SK-N-SH (cell line): Measurements from ENCODE around the gene ANKMY1. TPM values are rescaled to one million over a fixed set of nuclear protein-coding genes. Genes with fewer than 3 reads are reported as not detected.

ENCODE experiments used
- CTCF ChIA-PET: fragments of 300-600, 350-600 bp; formaldehyde crosslinking; extraction: SDS; loops from one replicate; lab custom pipeline; 2021; lab: Yijun Ruan, JAX
- POLR2A ChIA-PET: fragments of 350-600 bp; sonication (Branson Sonifier 250); formaldehyde crosslinking; extraction: SDS; loops from one replicate; lab custom pipeline; 2020; ENCODE audit warnings: antibody characterized with exemption, inconsistent platforms; lab: Yijun Ruan, JAX
- DNase-seq: peaks from one replicate; pipeline ENCODE4 v3.0.0; 2012
- H2AFZ ChIP-seq: fragments of 200-600 bp; sonication (generic); 2 replicates; pipeline ENCODE4 v1.8.1; 2016; ENCODE audit warnings: antibody characterized with exemption, mild to moderate bottlenecking, low read depth
- H3F3A ChIP-seq: fragments of 200-600 bp; sonication (generic); replicated peaks from 2 replicates; pipeline ENCODE3; 2016; ENCODE audit warnings: antibody characterized with exemption, mild to moderate bottlenecking; ENCODE audit not compliant: insufficient read depth
- H3K27ac ChIP-seq, 2 experiments: fragments of 200-500 bp in 1 of 2; fragments of 200-600 bp in 1 of 2; sonication (Bioruptor generic) in 1 of 2; sonication (generic), shearing (Covaris generic) in 1 of 2; 2 replicates each; pipeline versions ENCODE4 v1.5.1 to v1.6.1; 2014 to 2016; ENCODE audit warnings: low read depth in 2 of 2, inconsistent platforms in 1 of 2, low read length in 1 of 2, mild to moderate bottlenecking in 1 of 2, mixed read lengths in 1 of 2
- H3K27me3 ChIP-seq: fragments of 200-600 bp; sonication (generic), shearing (Covaris generic); 2 replicates; pipeline ENCODE4 v1.6.1; 2016; ENCODE audit warnings: mixed run types; ENCODE audit not compliant: insufficient read depth
- H3K36me3 ChIP-seq, 2 experiments: fragments of 200-500 bp in 1 of 2; fragments of 200-600 bp in 1 of 2; sonication (Bioruptor generic) in 1 of 2; sonication (generic) in 1 of 2; replicated peaks in 1 of 2; 2 replicates each; pipeline versions ENCODE3 to v1.5.1; 2014 to 2016; ENCODE audit warnings: low read length in 1 of 2, mild to moderate bottlenecking in 1 of 2; ENCODE audit not compliant: insufficient read depth in 2 of 2, control insufficient read depth in 1 of 2
- H3K4me1 ChIP-seq, 2 experiments: fragments of 200-500 bp in 1 of 2; fragments of 200-600 bp in 1 of 2; sonication (Bioruptor generic) in 1 of 2; sonication (generic), shearing (Covaris generic) in 1 of 2; 2 replicates each; pipeline versions ENCODE4 v1.5.1 to v1.6.1; 2014 to 2016; ENCODE audit warnings: low read depth in 1 of 2, low read length in 1 of 2, mixed run types in 1 of 2; ENCODE audit not compliant: insufficient read depth in 2 of 2, control insufficient read depth in 1 of 2
- H3K4me2 ChIP-seq: fragments of 200-600 bp; sonication (generic), shearing (Covaris generic); 2 replicates; pipeline ENCODE4 v1.6.1; 2017; ENCODE audit warnings: mixed run types
- H3K4me3 ChIP-seq, 2 experiments: fragments of 200-500 bp in 1 of 2; fragments of 200-600 bp in 1 of 2; sonication (Bioruptor generic) in 1 of 2; sonication (generic), shearing (Covaris generic) in 1 of 2; 2 replicates each; pipeline versions ENCODE4 v1.5.1 to v1.8.1; 2014 to 2016; ENCODE audit warnings: low read depth in 2 of 2, inconsistent platforms in 1 of 2, low read length in 1 of 2, mild to moderate bottlenecking in 1 of 2, mixed read lengths in 1 of 2, moderate library complexity in 1 of 2
- H3K79me2 ChIP-seq: fragments of 200-600 bp; sonication (generic); 2 replicates; pipeline ENCODE4 v1.8.1; 2017; ENCODE audit warnings: mild to moderate bottlenecking; ENCODE audit not compliant: insufficient read depth
- H3K9ac ChIP-seq: fragments of 200-600 bp; sonication (generic); 2 replicates; pipeline ENCODE4 v1.6.1; 2017; ENCODE audit warnings: mixed run types
- H3K9me2 ChIP-seq: fragments of 200-600 bp; sonication (generic); 2 replicates; pipeline ENCODE4 v1.6.1; 2017; ENCODE audit warnings: mixed run types
- H3K9me3 ChIP-seq: fragments of 200-600 bp; sonication (generic); 2 replicates; pipeline ENCODE4 v1.6.1; 2017; ENCODE audit warnings: mixed run types, mild to moderate bottlenecking, moderate library complexity
- H4K20me1 ChIP-seq: fragments of 200-600 bp; sonication (generic); 2 replicates; pipeline ENCODE4 v1.6.1; 2017; ENCODE audit warnings: mild to moderate bottlenecking, mixed run types; ENCODE audit not compliant: insufficient read depth
- ELF1 ChIP-seq: IDR thresholded peaks from 2 replicates; pipeline ENCODE4 v1.4.0; 2012
- EP300 ChIP-seq, 2 experiments: IDR thresholded peaks; 2 replicates each; pipeline versions ENCODE4 v1.4.0 to v1.6.1; 2012; ENCODE audit warnings: borderline replicate concordance in 1 of 2, low read depth in 1 of 2, low read length in 1 of 2
- EZH2phosphoT487 ChIP-seq: fragments of 200-600 bp; sonication (generic); IDR thresholded peaks from 2 replicates; pipeline ENCODE4 v1.6.1; 2017; ENCODE audit warnings: low read depth, mixed run types, mild to moderate bottlenecking, antibody characterized with exemption, moderate library complexity, borderline replicate concordance
- FOSL2 ChIP-seq: IDR thresholded peaks from 2 replicates; pipeline ENCODE4 v1.4.0; 2012; ENCODE audit warnings: low read depth, mild to moderate bottlenecking, moderate library complexity, borderline replicate concordance
- FOXJ3 ChIP-seq: sonication (generic); formaldehyde crosslinking; IDR thresholded peaks from 2 replicates; pipeline ENCODE4 v1.5.1; 2020; ENCODE audit warnings: mild to moderate bottlenecking, missing genetic modification reagents
- GABPA ChIP-seq: IDR thresholded peaks from 2 replicates; pipeline ENCODE4 v1.4.0; 2012; ENCODE audit warnings: low read depth, mild to moderate bottlenecking
- MXI1 ChIP-seq: IDR thresholded peaks from 2 replicates; pipeline ENCODE4 v1.6.1; 2012; ENCODE audit warnings: mild to moderate bottlenecking, low read depth, low read length, improper control_type of control experiment
- PBX3 ChIP-seq: IDR thresholded peaks from 2 replicates; pipeline ENCODE4; 2012
- POLR2AphosphoS5 ChIP-seq: IDR thresholded peaks from 2 replicates; pipeline ENCODE4 v1.6.1; 2012; ENCODE audit warnings: low read depth, low read length
- RXRA ChIP-seq: IDR thresholded peaks from 2 replicates; pipeline ENCODE4 v1.4.0; 2012; ENCODE audit warnings: low read depth, mild to moderate bottlenecking, borderline replicate concordance
- TAF1 ChIP-seq: IDR thresholded peaks from 2 replicates; pipeline ENCODE4 v1.6.1; 2012; ENCODE audit warnings: low read depth, mild to moderate bottlenecking, low read length, moderate library complexity, borderline replicate concordance
- YY1 ChIP-seq: IDR thresholded peaks from 2 replicates; pipeline ENCODE4 v1.4.0; 2012; ENCODE audit warnings: low read depth, mild to moderate bottlenecking
- WGBS: methylation state at CpG from one replicate; pipeline ENCODE4 v1.1.6; 2017; ENCODE audit warnings: low lambda C conversion rate; 5-methylcytosine and 5-hydroxymethylcytosine counted together
- polyA plus RNA-seq, 3 experiments: library from polyadenylated mRNA; depleted of rRNA; stranded (reverse); fragments of >200 nt; gene quantifications; 2 replicates each; pipeline ENCODE4 v1.2.3, GENCODE V29; 2012
- TF ChIP-seq, protein P1 (sequence below): IDR thresholded peaks from 2 replicates; pipeline ENCODE4 v1.6.1; 2012; ENCODE audit warnings: mild to moderate bottlenecking, low read depth, low read length, moderate library complexity
- TF ChIP-seq, protein P2 (sequence below): fragments of 200-600 bp; sonication (generic); IDR thresholded peaks from 2 replicates; pipeline ENCODE4 v1.6.1; 2017; ENCODE audit warnings: antibody characterized with exemption, mild to moderate bottlenecking, moderate library complexity
- TF ChIP-seq, protein P3 (sequence below): fragments of 150-350 bp; IDR thresholded peaks from 2 replicates; pipeline ENCODE4 v1.6.1; 2017; ENCODE audit warnings: antibody characterized with exemption, low read length, low read depth, borderline replicate concordance

Gene ANKMY1
- polyA plus RNA-seq, 1 of the 3 experiments (the other 2 are of a cell fraction), result 12.1 TPM

DNA sequence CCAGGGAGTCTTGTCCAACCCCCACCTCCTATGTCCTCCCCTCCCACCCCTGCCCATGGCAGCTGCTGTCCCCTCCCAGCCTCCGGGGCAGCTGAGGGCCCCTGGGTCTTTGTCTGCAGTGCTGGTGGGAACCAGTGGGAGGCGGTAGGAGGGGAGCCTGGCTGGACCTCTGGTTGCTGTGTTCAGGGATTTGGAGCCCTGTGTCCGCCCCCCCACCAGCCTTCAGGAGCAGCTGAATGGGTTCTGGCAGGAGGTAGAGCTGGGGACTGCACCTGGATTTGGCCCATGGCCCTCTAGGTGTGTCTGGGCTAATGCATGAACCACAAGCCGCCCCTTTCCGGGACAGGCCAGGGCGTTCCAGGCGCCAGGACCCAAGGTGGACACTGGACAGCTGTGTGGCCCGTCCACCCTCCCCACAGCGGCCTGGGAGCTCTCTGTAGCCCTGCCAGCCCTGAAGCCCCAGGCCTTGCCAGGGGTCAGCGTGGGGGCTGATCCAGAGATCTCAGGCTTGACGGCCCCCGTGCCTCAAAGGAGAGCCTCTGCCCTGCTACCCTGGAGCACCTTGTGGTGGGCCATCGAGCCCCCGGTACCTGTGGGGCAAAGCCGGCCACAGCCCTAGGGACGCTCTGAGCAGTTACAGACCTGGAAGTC is 96.9 kb downstream of the ANKMY1 start:
- H3K9me3 ChIP-seq, result no peaks in the 10 kb centered on the region
- no peaks in the 10 kb centered on the region for H3K9me2 ChIP-seq
- H3K4me3 ChIP-seq, result no peak overlapping the region
- POLR2A ChIA-PET, result no interaction called here
- TF ChIP-seq EZH2phosphoT487, result no peak
- no peak for TF ChIP-seq TAF1
- TF ChIP-seq, protein P1, sequence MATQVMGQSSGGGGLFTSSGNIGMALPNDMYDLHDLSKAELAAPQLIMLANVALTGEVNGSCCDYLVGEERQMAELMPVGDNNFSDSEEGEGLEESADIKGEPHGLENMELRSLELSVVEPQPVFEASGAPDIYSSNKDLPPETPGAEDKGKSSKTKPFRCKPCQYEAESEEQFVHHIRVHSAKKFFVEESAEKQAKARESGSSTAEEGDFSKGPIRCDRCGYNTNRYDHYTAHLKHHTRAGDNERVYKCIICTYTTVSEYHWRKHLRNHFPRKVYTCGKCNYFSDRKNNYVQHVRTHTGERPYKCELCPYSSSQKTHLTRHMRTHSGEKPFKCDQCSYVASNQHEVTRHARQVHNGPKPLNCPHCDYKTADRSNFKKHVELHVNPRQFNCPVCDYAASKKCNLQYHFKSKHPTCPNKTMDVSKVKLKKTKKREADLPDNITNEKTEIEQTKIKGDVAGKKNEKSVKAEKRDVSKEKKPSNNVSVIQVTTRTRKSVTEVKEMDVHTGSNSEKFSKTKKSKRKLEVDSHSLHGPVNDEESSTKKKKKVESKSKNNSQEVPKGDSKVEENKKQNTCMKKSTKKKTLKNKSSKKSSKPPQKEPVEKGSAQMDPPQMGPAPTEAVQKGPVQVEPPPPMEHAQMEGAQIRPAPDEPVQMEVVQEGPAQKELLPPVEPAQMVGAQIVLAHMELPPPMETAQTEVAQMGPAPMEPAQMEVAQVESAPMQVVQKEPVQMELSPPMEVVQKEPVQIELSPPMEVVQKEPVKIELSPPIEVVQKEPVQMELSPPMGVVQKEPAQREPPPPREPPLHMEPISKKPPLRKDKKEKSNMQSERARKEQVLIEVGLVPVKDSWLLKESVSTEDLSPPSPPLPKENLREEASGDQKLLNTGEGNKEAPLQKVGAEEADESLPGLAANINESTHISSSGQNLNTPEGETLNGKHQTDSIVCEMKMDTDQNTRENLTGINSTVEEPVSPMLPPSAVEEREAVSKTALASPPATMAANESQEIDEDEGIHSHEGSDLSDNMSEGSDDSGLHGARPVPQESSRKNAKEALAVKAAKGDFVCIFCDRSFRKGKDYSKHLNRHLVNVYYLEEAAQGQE, result no peak
- TF ChIP-seq FOXJ3 (CRISPR knock-in tag), result no peak
- TF ChIP-seq PBX3, result no peak
- TF ChIP-seq, protein P2, sequence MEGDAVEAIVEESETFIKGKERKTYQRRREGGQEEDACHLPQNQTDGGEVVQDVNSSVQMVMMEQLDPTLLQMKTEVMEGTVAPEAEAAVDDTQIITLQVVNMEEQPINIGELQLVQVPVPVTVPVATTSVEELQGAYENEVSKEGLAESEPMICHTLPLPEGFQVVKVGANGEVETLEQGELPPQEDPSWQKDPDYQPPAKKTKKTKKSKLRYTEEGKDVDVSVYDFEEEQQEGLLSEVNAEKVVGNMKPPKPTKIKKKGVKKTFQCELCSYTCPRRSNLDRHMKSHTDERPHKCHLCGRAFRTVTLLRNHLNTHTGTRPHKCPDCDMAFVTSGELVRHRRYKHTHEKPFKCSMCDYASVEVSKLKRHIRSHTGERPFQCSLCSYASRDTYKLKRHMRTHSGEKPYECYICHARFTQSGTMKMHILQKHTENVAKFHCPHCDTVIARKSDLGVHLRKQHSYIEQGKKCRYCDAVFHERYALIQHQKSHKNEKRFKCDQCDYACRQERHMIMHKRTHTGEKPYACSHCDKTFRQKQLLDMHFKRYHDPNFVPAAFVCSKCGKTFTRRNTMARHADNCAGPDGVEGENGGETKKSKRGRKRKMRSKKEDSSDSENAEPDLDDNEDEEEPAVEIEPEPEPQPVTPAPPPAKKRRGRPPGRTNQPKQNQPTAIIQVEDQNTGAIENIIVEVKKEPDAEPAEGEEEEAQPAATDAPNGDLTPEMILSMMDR, result peak; percentile 20; the same call in 1 of the 2 replicates
- TF ChIP-seq MXI1, result no peak
- H3K4me1 ChIP-seq, result peaks cover 0 to 4% of the 10 kb centered on the region in 2 experiments; a peak in 1 of 4 replicates
- H3K79me2 ChIP-seq, result no peaks in the 10 kb centered on the region
- H3K9ac ChIP-seq, result no peak overlapping the region
- H3F3A ChIP-seq, result no peaks in the 10 kb centered on the region
- H3K27ac ChIP-seq, result no peak overlapping the region
- peaks cover 0 to 34% of the 10 kb centered on the region in 2 experiments for H3K36me3 ChIP-seq
- no peak for DNase-seq
- H3K27me3 ChIP-seq, result no peaks in the 10 kb centered on the region
- no peak overlapping the region for H2AFZ ChIP-seq
- CTCF ChIA-PET, result interaction anchor here (1.1 to 1.5 kb wide), 3 partner anchors 8 to 46 kb away, joined by 3 read pairs; no protein-coding TSS in a partner anchor
- H4K20me1 ChIP-seq, result peaks cover 30% of the 10 kb centered on the region
- no peak overlapping the region for H3K4me2 ChIP-seq
- WGBS, result 71% methylated on average over 2 of the region's 16 CpGs

DNA sequence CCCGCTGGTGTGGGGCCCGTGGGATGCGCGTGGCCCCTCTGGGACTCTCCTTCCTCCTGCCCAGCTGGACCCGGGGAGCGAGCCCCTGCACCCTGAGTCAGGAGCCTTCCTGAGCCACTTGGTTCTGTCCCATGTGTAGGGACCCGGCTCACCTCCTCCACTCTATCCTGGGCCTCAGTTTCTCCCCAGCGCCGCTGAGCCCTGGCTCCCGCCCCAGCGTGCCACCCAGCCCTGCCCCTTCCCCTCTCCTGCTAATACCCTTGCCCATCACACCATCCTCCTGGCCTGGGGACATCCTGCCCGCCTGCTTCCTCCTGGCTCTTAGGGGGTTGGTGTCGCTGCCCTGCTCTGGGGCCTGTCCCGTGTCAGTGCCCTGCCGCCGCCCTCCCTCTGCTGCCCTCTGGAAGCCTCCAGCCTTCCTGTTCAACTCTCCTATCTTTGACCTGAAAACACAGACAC is 97.5 kb downstream of the ANKMY1 start:
- peaks cover 0 to 29% of the 10 kb centered on the region in 2 experiments for H3K36me3 ChIP-seq
- peaks cover 0 to 4% of the 10 kb centered on the region in 2 experiments; a peak in 1 of 4 replicates for H3K4me1 ChIP-seq
- DNase-seq, result no peak
- no peak overlapping the region for H2AFZ ChIP-seq
- H3K9me2 ChIP-seq, result no peaks in the 10 kb centered on the region
- POLR2A ChIA-PET, result no interaction called here
- H3F3A ChIP-seq, result no peaks in the 10 kb centered on the region
- H3K4me3 ChIP-seq, result no peak overlapping the region
- no peak overlapping the region for H3K4me2 ChIP-seq
- no peaks in the 10 kb centered on the region for H3K27me3 ChIP-seq
- no peak overlapping the region for H3K9ac ChIP-seq
- CTCF ChIA-PET, result interaction anchor here (1.1 to 1.5 kb wide), 3 partner anchors 9 to 46 kb away, joined by 3 read pairs; no protein-coding TSS in a partner anchor
- H4K20me1 ChIP-seq, result peaks cover 36% of the 10 kb centered on the region
- no peaks in the 10 kb centered on the region for H3K9me3 ChIP-seq
- no peak overlapping the region for H3K27ac ChIP-seq
- H3K79me2 ChIP-seq, result no peaks in the 10 kb centered on the region
- WGBS, result 96% methylated on average over 13 of the region's 16 CpGs
- TF ChIP-seq POLR2AphosphoS5 (no peak), GABPA (no peak), FOSL2 (no peak), MXI1 (no peak), ELF1 (no peak), RXRA (no peak), PBX3 (no peak), YY1 (no peak), EP300 (IDR thresholded peaks at IDR 0.05; ENCODE audit: borderline replicate concordance in 1 of 2, low read depth in 1 of 2, low read length in 1 of 2) (no peak)
- TF ChIP-seq, protein P3, sequence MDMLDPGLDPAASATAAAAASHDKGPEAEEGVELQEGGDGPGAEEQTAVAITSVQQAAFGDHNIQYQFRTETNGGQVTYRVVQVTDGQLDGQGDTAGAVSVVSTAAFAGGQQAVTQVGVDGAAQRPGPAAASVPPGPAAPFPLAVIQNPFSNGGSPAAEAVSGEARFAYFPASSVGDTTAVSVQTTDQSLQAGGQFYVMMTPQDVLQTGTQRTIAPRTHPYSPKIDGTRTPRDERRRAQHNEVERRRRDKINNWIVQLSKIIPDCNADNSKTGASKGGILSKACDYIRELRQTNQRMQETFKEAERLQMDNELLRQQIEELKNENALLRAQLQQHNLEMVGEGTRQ, result no peak
